ENCODE measurements around the gene PDZD7.
"Not testable (repeated sequence)": the region's sequence is repeated elsewhere in the genome, so short reads cannot be mapped to it uniquely, and the experiment has no call there.

Gene PDZD7

DNA sequence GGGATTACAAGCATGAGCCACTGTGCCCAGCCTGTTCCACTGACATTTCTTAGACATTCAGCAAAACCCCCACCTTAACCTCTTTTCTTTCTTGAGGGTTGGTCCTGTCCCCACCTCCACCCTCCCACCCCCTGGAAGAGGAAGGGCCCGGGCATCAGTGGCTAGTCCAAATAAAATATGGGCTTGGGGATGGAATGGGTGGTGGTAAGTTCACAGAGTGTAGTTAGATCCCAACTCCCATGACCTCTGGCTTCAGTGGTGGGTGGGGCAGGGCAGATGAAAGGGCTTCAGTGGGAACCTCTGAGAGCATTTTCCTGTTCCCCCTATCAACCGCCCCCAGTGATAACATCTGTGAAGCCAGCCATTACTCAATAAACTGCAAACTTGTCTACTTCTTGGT lies 9.9 kb upstream of the PDZD7 start:
- DNase-seq (ENCODE audit: low read depth, low spot score) = no peak

DNA sequence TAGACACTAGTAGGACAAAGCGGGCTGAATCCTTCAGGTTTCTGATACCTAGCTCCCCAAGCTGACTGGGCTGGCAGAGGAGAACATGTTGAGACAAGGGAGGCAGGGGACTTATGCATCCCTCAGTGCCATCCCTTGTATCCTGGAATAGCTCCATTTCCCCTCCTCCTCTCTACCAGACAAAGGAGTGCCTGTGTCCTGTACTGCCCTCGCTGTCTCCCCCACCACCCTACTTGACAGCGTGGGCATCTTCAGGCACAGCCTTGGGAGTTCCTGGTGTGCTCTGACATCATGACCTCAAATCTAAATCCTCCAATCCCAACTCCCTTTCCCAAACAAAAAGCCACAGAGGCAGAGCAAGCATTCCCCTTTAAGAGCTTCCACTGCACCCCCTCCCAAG lies 9.1 kb upstream of the PDZD7 start:
- no peak for DNase-seq (ENCODE audit: low read depth, low spot score)

DNA sequence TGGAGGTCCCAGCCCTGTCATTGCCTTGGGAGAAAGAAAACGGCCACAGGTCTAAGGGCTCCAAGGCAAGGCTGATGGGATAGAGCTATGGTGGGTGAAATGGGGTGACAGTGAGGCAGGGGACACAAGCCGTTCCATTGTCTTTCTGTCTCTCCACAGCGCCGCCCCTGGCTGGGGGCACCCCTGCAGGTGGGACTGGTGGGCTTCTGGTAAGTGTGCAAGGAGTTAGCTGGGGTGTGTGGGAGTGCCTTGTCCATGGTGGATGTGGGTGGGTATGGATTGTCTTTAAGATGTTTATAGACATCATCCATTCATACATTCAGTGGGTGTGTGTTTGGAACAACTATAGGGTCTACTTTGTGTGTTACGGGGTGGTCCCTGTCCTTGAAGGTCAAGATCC lies 7.6 kb upstream of the PDZD7 start:
- DNase-seq (ENCODE audit: low read depth, low spot score) = no peak

DNA sequence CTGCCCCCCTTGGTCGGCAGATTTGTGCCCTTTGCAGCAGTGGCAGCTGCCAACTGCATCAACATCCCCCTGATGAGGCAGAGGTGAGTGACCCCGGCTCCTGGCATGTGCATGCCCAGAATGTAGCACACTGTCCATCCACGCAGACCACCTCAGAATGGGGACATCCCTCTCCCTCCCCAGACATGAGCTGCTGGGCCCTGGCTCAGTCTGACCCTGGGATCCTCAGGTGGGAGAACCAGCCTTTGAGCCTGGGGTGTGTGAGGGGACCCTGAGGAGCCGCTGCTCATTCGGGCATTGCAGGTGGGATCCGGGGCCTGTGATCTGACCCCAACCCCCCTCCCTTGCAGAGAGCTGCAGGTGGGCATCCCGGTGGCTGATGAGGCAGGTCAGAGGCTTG lies 5.8 kb upstream of the PDZD7 start:
- DNase-seq (ENCODE audit: low read depth, low spot score) = no peak

DNA sequence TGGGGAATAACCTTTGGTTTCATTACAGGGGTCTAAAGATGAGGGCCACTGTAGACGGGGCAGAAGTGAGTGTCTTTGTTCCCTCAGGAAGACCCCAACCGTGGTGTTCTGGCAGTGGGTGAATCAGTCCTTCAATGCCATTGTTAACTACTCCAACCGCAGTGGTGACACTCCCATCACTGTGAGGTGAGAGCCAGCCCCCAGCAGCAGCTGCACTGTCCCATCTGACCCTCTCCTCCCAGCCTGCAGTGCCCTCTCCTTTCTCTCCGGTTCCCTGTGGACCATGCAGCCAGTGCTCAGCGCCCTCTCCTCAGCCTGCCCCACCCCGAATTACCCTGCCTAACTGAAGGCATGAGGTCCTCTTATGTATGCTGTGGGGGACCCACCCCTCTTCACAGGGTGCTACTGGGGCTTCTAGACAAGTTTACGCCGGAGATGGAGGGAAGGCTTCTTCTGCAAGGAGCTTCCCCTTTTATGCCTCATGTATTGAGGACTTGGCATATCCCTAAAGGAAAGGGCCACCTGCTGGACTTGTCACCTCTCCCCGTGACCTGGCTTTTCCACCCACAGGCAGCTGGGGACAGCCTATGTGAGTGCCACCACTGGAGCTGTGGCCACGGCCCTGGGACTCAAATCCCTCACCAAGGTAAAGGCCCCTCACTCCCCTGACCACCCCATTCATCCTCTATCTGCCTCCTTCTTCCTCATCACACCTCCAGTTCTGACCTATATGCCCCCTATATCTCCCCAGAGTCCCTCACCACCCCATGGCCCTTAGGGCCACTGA lies 5.2 kb upstream of the PDZD7 start:
- DNase-seq (ENCODE audit: low read depth, low spot score) = no peak

DNA sequence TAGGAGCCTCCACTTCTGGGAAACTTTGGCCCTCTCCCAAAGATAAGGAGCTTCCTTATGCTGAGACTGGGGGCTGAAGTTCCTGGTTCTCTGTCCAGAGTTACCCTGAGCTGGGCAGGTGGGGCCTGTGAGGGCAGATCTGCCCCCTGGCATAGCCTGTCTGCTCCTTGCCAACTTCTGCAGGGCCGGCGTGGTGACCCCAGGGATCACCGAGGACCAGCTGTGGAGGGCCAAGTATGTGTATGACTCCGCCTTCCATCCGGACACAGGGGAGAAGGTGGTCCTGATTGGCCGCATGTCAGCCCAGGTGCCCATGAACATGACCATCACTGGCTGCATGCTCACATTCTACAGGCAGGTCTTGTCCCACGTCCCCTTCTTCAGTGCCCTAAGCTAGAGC lies 4.4 kb upstream of the PDZD7 start:
- no peak for DNase-seq (ENCODE audit: low read depth, low spot score)

DNA sequence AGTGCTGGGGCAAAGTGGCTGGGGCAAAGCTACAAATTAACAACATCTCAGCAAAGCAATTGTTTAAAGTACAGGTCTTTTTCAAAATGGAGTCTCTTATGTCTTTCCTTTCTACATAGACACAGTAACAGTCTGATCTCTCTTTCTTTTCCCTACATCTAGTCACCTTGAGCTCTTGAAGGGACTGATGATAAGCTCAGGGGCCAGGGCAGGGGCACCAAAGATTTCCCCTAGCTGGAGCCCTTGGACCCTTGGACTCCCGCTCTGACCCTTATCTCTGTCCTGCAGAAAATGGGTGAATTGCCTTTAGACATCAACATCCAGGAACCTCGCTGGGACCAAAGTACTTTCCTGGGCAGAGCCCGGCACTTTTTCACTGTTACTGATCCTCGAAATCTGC lies 3.5 kb upstream of the PDZD7 start:
- DNase-seq (ENCODE audit: low read depth, low spot score) = not testable (repeated sequence)

DNA sequence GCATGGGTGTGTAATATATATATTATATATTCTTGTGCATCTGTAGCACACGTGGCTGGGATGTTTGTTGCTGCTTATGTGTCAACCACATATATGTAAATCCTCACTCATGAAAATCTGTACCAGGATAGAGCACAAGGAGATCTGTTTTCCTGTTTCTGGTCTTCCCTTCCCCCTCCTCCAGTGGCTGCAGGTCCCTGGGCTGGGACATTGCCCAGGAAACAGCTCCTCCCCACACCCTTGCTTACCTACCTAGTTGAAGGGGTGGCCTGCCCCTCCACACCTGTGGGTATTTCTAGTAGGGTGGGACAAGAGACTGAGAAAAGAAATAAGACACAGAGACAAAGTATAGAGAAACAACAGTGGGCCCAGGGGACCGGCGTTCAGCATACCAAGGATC lies 2.3 kb upstream of the PDZD7 start:
- DNase-seq (ENCODE audit: low read depth, low spot score) = no peak

DNA sequence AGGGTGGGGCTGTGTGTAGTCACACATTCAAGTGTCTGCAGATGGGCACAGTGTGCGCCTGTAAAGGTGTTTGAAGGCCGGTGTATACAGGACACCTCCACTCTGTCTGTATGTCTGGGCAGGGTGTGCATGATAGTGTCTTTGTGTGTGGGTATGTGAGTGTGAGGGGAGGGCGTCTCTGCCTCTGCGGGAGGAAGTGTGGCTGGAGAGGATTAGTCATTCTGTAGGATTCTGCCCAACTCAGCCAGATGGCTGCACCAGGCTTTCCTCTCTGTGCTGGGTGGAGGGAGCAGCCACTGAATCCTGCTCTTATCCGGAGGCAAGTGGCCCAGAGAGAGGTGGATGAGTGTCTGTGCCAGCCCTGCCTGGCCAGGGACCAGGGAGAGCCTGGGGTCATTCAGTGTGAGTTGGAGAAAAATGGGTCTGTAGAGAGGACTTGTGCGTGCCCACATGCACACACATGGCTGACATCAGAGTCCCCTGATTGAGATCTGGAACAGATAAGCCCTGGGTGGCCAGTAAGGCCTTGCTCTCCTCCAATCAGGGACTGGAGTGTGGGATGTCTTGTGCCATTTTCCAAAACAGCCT lies 1.8 kb upstream of the PDZD7 start:
- DNase-seq (ENCODE audit: low read depth, low spot score) = no peak

DNA sequence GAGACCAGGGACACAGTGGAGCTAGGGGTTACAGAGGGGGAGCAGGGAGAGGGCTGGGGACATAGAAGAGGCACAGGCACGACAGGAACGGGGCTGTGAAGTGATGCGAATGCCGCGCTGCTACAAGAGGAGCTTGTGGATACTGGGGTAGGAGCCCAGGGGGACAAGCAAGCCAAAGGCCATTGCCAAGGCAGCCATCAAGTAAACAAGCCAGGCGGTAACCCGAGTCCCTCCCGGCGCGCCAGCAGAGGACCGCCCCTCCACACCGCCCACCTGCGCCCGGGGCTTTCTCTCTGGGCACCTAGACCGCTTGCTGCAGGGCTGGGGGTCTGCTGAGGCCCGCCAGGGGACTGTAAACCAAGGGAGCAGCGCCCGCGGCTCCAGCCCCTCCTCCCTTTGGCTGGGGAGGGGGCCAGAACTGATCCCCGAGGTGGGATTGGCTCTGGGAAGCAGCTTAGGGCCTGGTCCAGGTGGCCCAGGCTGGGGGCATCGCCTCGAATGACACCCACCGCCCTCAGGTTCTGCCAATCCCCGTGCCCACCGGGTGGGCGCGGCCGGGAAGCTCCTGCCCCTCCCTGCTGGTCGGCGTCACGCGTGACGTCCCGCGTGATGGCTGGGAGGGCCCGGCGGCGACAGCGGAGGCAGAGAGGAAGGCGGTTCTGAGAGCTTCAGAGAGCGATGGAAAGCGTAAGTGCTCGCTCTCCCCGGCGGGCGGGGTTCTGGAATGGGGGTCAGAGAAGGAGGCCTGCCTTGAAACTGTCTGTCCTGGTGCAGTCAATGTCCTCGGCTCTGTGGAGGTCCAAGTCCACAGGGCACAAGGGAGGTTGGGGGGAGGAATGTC lies 1.1 kb upstream of the PDZD7 start:
- DNase-seq (ENCODE audit: low read depth, low spot score) = no peak

DNA sequence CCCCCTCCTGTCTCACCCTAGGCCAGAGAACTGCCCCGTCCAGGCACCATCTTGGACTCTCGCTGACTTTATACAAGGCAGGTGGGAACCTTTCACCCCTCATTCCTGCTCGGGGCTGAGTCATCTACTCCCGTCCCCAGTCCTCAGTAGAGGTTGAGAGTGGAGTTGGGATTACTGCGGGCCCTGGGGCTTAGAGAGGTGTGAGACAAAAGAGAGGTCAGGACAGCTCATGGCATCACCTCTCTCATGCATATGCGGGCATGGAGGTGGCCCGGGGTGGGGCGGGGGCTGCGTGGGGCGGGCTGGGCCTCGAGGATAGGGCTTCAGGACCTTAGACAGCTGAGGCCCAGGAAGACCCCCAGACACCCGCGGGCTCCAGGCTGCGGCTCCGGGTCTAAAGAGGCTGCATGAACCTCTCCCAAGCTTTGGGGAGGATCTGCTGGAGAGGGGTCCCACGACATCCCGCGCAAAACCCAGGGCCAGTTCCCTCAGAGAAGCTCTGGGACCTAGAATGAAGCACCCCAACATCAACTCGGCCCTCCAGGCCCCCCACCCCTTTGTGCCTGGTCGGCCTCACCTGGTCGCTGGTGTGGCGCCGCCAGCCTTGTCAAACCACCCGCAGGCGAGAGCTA lies 317 bp downstream of the PDZD7 start:
- DNase-seq (ENCODE audit: low read depth, low spot score) = no peak

DNA sequence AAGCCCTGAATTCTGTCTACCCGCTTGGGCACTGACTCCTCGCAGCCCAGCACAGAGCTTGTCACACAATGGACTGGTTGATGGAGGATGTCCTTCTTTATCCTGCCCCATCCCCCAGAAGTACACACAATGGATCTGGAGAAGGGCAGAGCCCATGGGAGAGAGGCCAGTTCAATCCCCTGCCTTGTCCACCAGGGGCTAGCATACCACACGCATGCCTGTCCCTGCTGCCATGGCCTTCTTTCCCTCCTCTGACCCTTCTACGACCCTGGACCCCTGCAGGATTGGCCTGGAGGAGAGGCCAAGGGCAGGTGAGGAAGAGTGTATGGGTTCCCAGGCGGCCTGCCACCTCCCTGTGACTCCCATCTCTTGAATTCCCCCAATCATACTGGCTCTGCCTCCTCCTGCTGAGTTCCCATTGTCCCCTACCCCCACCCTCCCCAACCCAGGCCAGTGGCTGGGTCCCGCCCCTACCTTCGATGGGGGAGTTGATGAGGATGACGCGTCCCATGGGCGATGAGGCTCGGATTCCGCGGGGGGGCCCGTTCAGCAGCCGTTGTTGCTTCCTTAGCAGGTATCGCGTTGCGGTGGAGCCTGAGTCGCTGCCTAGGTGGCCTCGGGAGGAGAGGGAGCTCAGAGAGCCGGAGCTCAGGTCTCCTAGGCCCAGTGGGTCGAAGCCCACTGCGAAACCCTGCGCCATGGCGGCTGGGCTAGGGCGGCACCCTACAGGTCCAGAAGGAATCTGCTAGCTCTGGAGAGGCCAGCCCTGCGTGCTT lies 1.2 kb downstream of the PDZD7 start:
- DNase-seq (ENCODE audit: low read depth, low spot score) = no peak

DNA sequence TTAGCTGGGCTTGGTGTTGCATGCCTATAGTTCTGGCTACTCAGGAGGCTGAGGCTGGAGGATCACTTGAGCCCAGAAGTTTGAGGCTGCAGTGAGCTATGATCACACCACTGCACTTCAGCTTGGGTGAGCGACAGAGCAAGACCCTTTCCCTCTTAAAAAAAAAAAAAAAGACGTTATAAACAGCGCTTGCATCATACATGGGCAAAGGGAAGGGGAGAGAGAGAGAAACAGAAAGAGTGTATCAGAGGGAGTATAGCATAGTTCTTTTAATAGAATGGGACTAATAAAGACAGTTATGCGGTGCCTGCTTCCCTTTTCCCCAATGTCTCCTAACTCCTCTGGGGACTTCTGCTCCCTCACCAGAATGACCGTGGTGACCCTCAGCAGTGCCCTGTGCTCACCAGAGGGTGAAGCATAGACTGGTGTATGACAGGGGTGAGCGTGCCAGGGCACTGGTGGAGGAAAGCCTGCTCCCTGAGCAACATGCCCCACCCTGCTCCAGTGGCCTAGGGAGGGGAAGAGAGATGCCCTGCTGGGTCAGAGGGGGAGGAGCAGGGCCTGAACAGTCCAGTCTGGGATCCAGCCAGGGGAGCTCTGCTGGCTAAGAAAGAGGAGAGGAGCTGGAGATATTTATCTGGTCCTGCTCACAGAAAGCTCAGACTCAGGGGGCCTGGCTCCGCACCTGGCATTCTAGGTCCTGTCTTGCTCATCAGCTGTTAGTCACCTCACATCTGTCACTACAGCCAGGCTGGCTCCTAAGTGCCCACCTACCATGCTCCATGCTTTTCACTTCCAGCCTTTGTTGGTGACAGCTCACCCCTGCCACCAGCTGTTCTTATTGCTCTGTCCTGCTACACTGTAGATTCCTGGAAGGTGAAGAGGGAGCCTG lies 2.2 kb downstream of the PDZD7 start:
- DNase-seq (ENCODE audit: low read depth, low spot score) = no peak

DNA sequence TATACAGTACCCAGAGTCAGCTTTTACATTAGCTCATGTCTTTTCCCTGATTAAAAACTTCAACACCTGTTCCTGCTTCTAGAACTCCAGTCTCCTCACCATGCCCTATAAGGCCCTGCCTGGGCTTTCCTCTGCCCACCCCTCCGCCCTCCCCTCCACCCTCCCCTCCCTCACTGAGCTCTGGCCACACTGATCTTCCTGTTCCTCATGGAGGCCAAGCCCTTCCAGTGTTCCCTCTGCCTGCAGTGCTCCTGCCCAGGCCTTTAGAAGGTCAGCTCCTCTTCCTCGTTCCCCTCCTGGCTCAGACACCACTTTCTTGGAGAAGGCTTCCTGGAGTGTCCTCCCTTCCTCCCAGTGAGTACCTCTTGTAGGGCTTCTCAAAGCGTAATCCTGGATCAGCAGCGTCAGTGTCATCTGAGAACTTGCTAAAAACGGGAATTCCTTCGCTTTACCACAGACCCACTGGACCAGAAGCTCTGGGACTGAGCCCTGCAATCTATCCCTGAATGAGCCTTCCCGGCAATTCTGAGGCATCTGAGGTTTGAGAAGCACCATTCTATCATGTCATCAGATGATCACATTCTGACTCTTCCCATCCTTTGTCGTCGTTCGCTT lies 3.7 kb downstream of the PDZD7 start:
- no peak for DNase-seq (ENCODE audit: low read depth, low spot score)

DNA sequence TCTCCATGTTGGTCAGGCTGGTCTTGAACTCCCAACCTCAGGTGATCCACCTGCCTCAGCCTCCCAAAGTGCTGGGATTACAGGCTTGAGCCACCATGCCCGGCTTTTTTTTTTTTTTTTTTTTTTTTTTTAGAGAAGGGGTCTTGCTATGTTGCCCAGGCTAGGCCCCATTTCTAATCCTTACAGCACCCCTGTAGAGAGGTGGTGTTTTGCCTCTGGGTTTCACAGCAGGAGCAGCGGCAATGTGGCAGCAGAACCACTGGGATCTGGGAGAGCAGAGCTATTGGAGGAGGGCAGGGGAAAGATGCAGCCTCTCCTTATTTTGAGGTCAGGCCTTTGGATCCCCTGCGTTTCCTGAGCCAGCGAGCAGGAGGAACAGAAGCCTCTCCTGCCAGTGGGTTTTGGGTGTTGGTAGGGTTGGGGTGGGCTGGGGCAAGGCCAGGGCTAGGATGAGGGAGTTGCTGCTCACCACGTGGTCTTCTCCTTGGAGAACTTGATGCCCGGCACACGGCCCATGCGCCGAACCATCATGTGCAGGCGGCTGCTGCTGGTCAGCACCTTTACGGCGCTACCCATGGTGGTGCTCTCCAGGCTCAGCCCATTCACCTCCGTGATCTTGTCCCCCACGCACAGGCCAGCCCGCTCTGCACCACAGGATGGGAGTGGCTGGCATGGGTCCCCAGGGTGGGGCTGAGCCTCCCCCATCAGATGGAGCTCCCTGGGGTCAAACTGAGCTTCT lies 7.8 kb downstream of the PDZD7 start:
- DNase-seq (ENCODE audit: low read depth, low spot score) = no peak

DNA sequence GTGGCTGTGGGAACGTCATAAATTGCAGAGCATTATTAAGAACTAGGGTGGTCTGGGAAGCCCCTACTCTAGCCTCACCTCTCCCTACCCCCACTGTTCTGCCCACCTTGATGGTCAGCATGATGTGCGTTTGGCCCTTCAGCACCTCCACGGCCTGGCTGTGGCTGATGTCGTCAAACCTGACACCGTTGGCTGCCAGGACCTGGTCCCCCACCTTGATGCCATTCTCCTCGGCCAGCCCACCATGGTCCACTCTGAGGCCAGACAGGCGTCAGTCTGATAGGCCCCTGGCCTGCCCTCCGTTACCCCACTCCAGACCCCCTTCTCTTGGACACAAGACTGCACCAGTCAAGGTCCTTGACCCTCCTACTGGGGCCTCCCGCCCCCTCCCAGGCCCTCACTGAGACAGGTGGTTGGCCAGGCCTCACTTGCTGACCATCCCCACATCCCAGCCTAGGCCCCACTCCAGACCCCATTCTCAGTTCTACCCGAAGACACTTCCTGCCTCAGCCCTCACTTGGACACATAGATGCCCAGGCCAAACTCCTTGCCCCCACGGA lies 9.2 kb downstream of the PDZD7 start:
- no peak for DNase-seq (ENCODE audit: low read depth, low spot score)

DNA sequence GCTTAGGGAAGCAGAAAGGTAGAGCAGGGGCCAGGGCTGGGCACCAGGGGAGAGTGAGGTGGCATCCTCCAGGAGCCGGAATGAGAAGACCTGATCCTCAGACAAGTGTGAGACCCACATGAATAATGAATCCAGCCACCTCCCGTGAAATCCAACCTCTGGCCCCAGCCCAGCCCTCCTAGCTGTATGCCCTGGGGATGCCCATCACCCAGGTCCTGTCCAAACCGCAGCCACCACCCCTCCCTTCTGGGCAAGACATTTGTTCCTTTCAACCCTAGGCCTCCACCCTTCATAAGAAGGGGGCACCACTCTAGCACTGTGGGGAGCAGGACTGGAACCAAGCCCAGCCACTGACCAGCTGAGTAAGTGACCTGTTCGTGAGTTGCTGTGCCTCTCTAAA lies 9.7 kb downstream of the PDZD7 start:
- DNase-seq (ENCODE audit: low read depth, low spot score) = no peak

DNA sequence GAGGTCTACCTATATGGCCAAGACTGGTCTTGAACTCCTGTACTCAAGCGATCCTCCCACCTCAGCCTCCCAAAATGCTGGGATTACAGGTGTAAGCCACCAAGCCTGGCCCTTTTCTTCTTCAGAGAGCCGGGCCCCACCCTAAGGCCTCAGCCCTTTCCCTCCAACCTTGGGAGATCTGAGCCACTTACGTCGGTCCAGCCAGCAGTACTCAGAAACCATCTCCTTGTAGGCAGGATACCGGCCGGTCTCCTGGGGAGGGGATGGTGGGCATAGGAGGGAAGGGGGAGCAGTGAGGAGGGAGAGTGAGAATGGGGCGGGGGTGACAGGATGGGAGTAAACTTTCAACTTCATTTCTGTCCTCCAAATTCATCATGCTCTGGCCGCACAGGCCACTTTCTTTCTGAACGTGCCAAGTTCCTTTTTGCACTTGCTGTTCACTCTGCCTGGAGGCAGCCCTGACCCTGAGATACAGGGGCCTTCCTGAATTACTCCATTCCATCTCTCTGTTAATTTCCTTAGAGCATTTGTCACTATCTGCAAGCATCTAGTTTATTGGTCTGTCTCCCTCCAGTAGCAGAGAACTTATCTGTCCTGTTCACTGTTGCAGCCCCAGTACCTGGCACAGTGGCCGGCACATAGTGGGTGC lies 10.4 kb downstream of the PDZD7 start:
- DNase-seq (ENCODE audit: low read depth, low spot score) = no peak

DNA sequence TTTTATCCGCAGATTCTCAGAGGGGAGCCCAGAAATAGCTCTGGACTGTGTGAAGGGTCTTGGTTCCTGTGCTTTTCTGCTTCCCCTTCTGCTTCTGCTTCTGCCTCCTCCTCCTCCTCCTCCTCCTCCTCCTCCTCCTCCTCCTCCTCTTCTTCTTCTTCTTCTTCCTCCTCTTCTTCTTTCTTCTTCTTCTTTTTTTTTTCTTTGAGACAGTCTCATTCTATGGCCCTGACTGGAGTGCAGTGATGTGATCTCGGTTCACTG lies 11.6 kb downstream of the PDZD7 start:
- no peak for DNase-seq (ENCODE audit: low read depth, low spot score)

Data from iPS DF 19.7 (cell line).